ENCODE measurements around the gene GRN. TPM values are rescaled to one million over a fixed set of nuclear protein-coding genes. Genes with fewer than 3 reads are reported as not detected.

The GRN gene
- total RNA-seq, 3 donors from 2014 or later (not counting 1 experiment from before 2014, with no cell fraction given), result 42.4 to 69.8 (median 55.6) TPM

DNA sequence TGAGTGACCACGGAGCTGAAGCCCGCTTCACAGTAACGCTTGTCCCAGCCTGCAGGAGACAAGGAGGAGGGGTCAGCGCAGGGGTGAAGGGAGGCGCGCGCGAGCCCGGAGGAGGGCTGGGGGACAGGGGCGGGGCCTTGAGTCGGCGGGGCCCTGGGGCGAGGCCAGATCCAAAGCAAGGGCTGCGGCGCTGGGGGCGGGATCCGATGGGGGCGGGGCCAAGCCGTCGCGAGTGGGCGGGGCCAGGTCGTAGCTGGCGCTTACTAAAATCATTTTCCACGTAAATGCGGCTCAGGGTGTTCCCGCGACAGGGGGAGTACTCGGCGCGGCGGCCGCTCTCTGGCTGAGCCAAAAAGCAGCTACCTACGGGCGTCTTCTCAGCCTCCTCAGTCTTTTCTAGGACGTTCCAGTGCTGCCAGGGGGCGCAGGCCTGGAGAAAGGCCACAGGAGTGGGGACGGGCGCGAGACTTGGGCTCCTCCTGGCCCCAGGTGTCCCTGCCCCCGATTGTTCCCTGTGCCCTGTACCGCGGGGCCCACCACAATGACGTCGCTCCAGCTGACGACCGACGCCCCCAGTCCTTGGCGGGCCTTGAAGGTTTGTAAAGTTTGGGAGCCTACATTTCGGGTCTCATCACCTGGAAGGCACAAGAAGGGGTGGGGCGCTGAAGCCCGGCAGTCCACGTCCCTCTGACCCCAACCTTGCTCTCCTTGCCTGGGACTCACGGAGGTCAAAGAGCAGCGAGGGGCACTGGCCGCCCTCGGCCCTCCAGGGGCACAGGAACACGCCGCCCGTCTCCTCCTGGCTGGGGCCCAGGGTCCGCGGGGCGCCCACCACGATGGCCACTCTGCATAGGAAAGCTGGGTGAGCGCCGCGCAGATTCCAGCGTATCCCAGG lies 40.4 kb downstream of the GRN start:
- TF ChIP-seq, protein P1, sequence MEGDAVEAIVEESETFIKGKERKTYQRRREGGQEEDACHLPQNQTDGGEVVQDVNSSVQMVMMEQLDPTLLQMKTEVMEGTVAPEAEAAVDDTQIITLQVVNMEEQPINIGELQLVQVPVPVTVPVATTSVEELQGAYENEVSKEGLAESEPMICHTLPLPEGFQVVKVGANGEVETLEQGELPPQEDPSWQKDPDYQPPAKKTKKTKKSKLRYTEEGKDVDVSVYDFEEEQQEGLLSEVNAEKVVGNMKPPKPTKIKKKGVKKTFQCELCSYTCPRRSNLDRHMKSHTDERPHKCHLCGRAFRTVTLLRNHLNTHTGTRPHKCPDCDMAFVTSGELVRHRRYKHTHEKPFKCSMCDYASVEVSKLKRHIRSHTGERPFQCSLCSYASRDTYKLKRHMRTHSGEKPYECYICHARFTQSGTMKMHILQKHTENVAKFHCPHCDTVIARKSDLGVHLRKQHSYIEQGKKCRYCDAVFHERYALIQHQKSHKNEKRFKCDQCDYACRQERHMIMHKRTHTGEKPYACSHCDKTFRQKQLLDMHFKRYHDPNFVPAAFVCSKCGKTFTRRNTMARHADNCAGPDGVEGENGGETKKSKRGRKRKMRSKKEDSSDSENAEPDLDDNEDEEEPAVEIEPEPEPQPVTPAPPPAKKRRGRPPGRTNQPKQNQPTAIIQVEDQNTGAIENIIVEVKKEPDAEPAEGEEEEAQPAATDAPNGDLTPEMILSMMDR (IDR thresholded peaks at IDR 0.05), result peak; percentile 18
- H3K27me3 Mint-ChIP-seq (ENCODE audit: low read depth in 2 of 2), result no peaks in the 10 kb centered on the region
- peaks cover 21 to 32% of the 10 kb centered on the region in 2 donors for H3K4me1 Mint-ChIP-seq
- H3K9me3 Mint-ChIP-seq, result no peaks in the 10 kb centered on the region
- peak overlapping the region; percentile 79 for H3K4me3 Mint-ChIP-seq
- H3K27ac Mint-ChIP-seq, result peak overlapping the region; percentile 36 to 66
- Histone ChIP-seq H3K4me1 (ENCODE audit: control insufficient read depth, insufficient read depth, low read length) (peaks cover 26% of the 10 kb centered on the region), H3K36me3 (ENCODE audit: control insufficient read depth, insufficient read depth, low read length) (no peaks in the 10 kb centered on the region), H3K27me3 (ENCODE audit: control insufficient read depth, insufficient read depth, low read length) (peaks cover 6% of the 10 kb centered on the region), H3K27ac (ENCODE audit: low read length) (no peak overlapping the region), H3K4me3 (ENCODE audit: low read length) (peak overlapping the region; percentile 62), H3K9me3 (ENCODE audit: control insufficient read depth, insufficient read depth, low read length) (no peaks in the 10 kb centered on the region)
- ATAC-seq, result peak; percentile 89 to 94 (median 92)
- peak; percentile 77 to 90 for DNase-seq
- WGBS (ENCODE audit: insufficient coverage), result 12% methylated on average over 68 of the region's 68 CpGs
- intact Hi-C loops (cut with micrococcal nuclease), result no loop called here
- no peaks in the 10 kb centered on the region for H3K36me3 Mint-ChIP-seq

DNA sequence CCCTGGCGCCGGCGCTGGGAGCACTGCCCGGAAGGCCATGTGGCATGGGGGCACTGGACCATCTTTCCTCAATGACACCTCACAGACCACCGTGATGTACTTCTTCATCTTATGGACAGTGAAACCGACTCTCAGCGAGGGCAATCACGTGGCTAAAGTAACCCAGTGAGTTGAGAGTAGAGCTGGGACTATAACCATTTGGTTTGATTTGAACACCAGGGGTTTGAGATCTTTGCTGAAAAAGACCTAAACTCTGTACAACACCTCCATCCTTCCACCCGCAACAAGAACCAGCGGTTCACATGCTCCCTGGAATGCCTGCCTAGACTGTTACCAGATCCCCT lies 41.1 kb downstream of the GRN start:
- Histone ChIP-seq H3K27me3 (ENCODE audit: control insufficient read depth, insufficient read depth, low read length) (peaks cover 6% of the 10 kb centered on the region), H3K27ac (ENCODE audit: low read length) (no peak overlapping the region), H3K9me3 (ENCODE audit: control insufficient read depth, insufficient read depth, low read length) (no peaks in the 10 kb centered on the region), H3K36me3 (ENCODE audit: control insufficient read depth, insufficient read depth, low read length) (no peaks in the 10 kb centered on the region), H3K4me3 (ENCODE audit: low read length) (no peak overlapping the region), H3K4me1 (ENCODE audit: control insufficient read depth, insufficient read depth, low read length) (peaks cover 26% of the 10 kb centered on the region)
- 54% methylated on average over 9 of the region's 10 CpGs for WGBS (ENCODE audit: insufficient coverage)
- Mint-ChIP-seq H3K36me3 (no peaks in the 10 kb centered on the region), H3K4me3 (peak overlapping the region; percentile 79), H3K27me3 (ENCODE audit: low read depth in 2 of 2) (no peaks in the 10 kb centered on the region), H3K9me3 (no peaks in the 10 kb centered on the region), H3K4me1 (peaks cover 21 to 33% of the 10 kb centered on the region in 2 donors), H3K27ac (peak overlapping the region; percentile 36 to 66)
- intact Hi-C loops (cut with micrococcal nuclease), result no loop called here
- ATAC-seq (no peak), DNase-seq (no peak)
- TF ChIP-seq, protein P1 (IDR thresholded peaks at IDR 0.05), result no peak

DNA sequence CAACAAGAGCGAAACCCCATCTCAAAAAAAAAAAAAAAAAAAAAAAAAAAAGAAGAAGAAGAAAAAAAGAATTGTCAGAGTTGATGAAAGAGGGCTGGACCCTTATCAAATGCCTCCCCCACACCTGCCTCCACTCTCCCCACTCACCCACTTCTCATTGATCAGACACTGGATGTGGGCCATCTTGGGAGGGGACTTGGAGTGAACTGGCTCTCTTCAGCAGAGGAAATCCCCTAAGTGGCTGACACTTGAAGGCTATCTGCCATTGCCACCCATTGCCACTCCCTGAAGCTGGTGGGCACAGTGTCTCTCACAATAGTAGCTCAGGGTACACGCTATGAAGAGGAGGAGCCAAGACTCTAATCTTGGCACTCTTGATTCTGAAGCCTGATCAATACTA lies 42.7 kb downstream of the GRN start:
- Histone ChIP-seq H3K9me3 (ENCODE audit: control insufficient read depth, insufficient read depth, low read length) (no peaks in the 10 kb centered on the region), H3K4me3 (ENCODE audit: low read length) (no peak overlapping the region), H3K27ac (ENCODE audit: low read length) (no peak overlapping the region), H3K27me3 (ENCODE audit: control insufficient read depth, insufficient read depth, low read length) (peaks cover 6% of the 10 kb centered on the region), H3K36me3 (ENCODE audit: control insufficient read depth, insufficient read depth, low read length) (no peaks in the 10 kb centered on the region), H3K4me1 (ENCODE audit: control insufficient read depth, insufficient read depth, low read length) (peaks cover 26% of the 10 kb centered on the region)
- DNase-seq (no peak), ATAC-seq (no peak)
- intact Hi-C loops (cut with micrococcal nuclease), result no loop called here
- Mint-ChIP-seq H3K4me1 (peaks cover 21 to 33% of the 10 kb centered on the region in 2 donors), H3K36me3 (no peaks in the 10 kb centered on the region), H3K27ac (no peak overlapping the region), H3K9me3 (no peaks in the 10 kb centered on the region), H3K4me3 (no peak overlapping the region), H3K27me3 (ENCODE audit: low read depth in 2 of 2) (no peaks in the 10 kb centered on the region)
- 64% methylated on average over 1 of the region's 2 CpGs for WGBS (ENCODE audit: insufficient coverage)
- TF ChIP-seq, protein P1 (IDR thresholded peaks at IDR 0.05), result no peak

Data from natural killer cell (primary cell).